ENCODE data around the gene PKHD1. TPM values are rescaled to one million over a fixed set of nuclear protein-coding genes. Genes with fewer than 3 reads are reported as not detected.

PKHD1 gene
- total RNA-seq, 1 donor from 2014 or later: not detected

- intact Hi-C loops (cut with micrococcal nuclease): loop anchor here (10.0 kb wide), 1 partner anchor 1042 kb away; the partner anchor contains the start of gene TFAP2B
Measured at GRCh38 chr6:51857134-51857533, 230.3 kb downstream of the PKHD1 start.

- intact Hi-C loops (cut with micrococcal nuclease): loop anchor here (10.0 kb wide), 1 partner anchor 1042 kb away; the partner anchor contains the start of gene TFAP2B
Measured at GRCh38 chr6:51856508-51856907, 230.9 kb downstream of the PKHD1 start.

GRCh38 chr6:51855310-51856082 is 231.9 kb downstream of the PKHD1 start:
- intact Hi-C loops (cut with micrococcal nuclease): loop anchor here (1.0 to 10.0 kb wide), 5 partner anchors 104 to 1041 kb away; partner anchors contain the start of gene TFAP2B

GRCh38 chr6:51854876-51855275 is 232.5 kb downstream of the PKHD1 start:
- intact Hi-C loops (cut with micrococcal nuclease): loop anchor here (1.0 to 10.0 kb wide), 5 partner anchors 104 to 1040 kb away; partner anchors contain the start of gene TFAP2B

- intact Hi-C loops (cut with micrococcal nuclease): loop anchor here (10.0 kb wide), 1 partner anchor 1040 kb away; the partner anchor contains the start of gene TFAP2B
Measured at GRCh38 chr6:51854347-51854746, 233.1 kb downstream of the PKHD1 start.

GRCh38 chr6:51853109-51853508 is 234.3 kb downstream of the PKHD1 start:
- intact Hi-C loops (cut with micrococcal nuclease): loop anchor here (10.0 kb wide), 1 partner anchor 1038 kb away; the partner anchor contains the start of gene TFAP2B

GRCh38 chr6:51846531-51846930 is 240.9 kb downstream of the PKHD1 start:
- intact Hi-C loops (cut with micrococcal nuclease): no loop called here

- intact Hi-C loops (cut with micrococcal nuclease): no loop called here
Measured at GRCh38 chr6:51844336-51844735, 243.1 kb downstream of the PKHD1 start.

GRCh38 chr6:51843456-51844056 is 243.9 kb downstream of the PKHD1 start:
- intact Hi-C loops (cut with micrococcal nuclease): no loop called here

GRCh38 chr6:51842804-51843378 is 244.5 kb downstream of the PKHD1 start:
- intact Hi-C loops (cut with micrococcal nuclease): no loop called here

- intact Hi-C loops (cut with micrococcal nuclease): no loop called here
Measured at GRCh38 chr6:51842061-51842803, 245.2 kb downstream of the PKHD1 start.

- intact Hi-C loops (cut with micrococcal nuclease): no loop called here
Measured at GRCh38 chr6:51841626-51842025, 245.8 kb downstream of the PKHD1 start.

- intact Hi-C loops (cut with micrococcal nuclease): no loop called here
Measured at GRCh38 chr6:51839726-51840374, 247.6 kb downstream of the PKHD1 start.

- intact Hi-C loops (cut with micrococcal nuclease): no loop called here
Measured at GRCh38 chr6:51830666-51831065, 256.7 kb downstream of the PKHD1 start.

GRCh38 chr6:51827580-51827979 is 259.8 kb downstream of the PKHD1 start:
- intact Hi-C loops (cut with micrococcal nuclease): no loop called here

- intact Hi-C loops (cut with micrococcal nuclease): no loop called here
Measured at GRCh38 chr6:51824940-51825339, 262.5 kb downstream of the PKHD1 start.

GRCh38 chr6:51820555-51820954 is 266.9 kb downstream of the PKHD1 start:
- intact Hi-C loops (cut with micrococcal nuclease): no loop called here

GRCh38 chr6:51818520-51819022 is 268.8 kb downstream of the PKHD1 start:
- intact Hi-C loops (cut with micrococcal nuclease): no loop called here

GRCh38 chr6:51817832-51818231 is 269.6 kb downstream of the PKHD1 start:
- intact Hi-C loops (cut with micrococcal nuclease): no loop called here

- intact Hi-C loops (cut with micrococcal nuclease): no loop called here
Measured at GRCh38 chr6:51814418-51814817, 273.0 kb downstream of the PKHD1 start.

- intact Hi-C loops (cut with micrococcal nuclease): no loop called here
Measured at GRCh38 chr6:51813904-51814303, 273.5 kb downstream of the PKHD1 start.
